Lung (tissue), 12 donors: ENCODE results near the gene RRM1. TPM values are rescaled to one million over a fixed set of nuclear protein-coding genes. Genes with fewer than 3 reads are reported as not detected.
"Not testable (repeated sequence)": the region's sequence is repeated elsewhere in the genome, so short reads cannot be mapped to it uniquely, and the experiment has no call there.

Source experiments
- ATAC-seq: fragments of 200-7000 bp; cut with Tn5 transposase; one replicate; pipeline ENCODE4 v1.9.1; 2020; ENCODE audit warnings: moderate number of reproducible peaks; ENCODE audit not compliant: insufficient read depth, low FRiP score
- DNase-seq, 3 donors: peaks; one replicate each; pipeline ENCODE4 v3.0.0-alpha.2; 2013 to 2017
- H3K27ac ChIP-seq, 2 donors: one replicate each; pipeline ENCODE4 v1.5.1; 2013; ENCODE audit warnings: mild to moderate bottlenecking in 2 of 2, moderate library complexity in 2 of 2, control low read depth in 1 of 2, inconsistent platforms in 1 of 2, low read depth in 1 of 2, low read length in 1 of 2
- H3K27me3 ChIP-seq, 3 donors: one replicate each; pipeline ENCODE4 v1.5.1; 2013; ENCODE audit warnings: low read length in 2 of 3; ENCODE audit not compliant: control insufficient read depth in 3 of 3, insufficient read depth in 3 of 3
- H3K36me3 ChIP-seq, 4 donors: one replicate each; pipeline ENCODE4 v1.5.1; 2013; ENCODE audit warnings: low read length in 4 of 4, mild to moderate bottlenecking in 1 of 4, moderate library complexity in 1 of 4; ENCODE audit not compliant: control insufficient read depth in 4 of 4, insufficient read depth in 4 of 4
- H3K4me1 ChIP-seq, 5 donors: one replicate each; pipeline ENCODE4 v1.5.1; 2013; ENCODE audit warnings: low read length in 5 of 5, mild to moderate bottlenecking in 2 of 5, moderate library complexity in 1 of 5; ENCODE audit not compliant: control insufficient read depth in 5 of 5, insufficient read depth in 5 of 5
- H3K4me3 ChIP-seq: one replicate; pipeline ENCODE4 v1.5.1; 2013; ENCODE audit warnings: mild to moderate bottlenecking, control low read depth, moderate library complexity
- H3K9ac ChIP-seq, 2 donors: one replicate each; pipeline ENCODE4 v1.5.1; 2013; ENCODE audit warnings: low read length in 2 of 2, control low read depth in 1 of 2; ENCODE audit not compliant: insufficient read depth in 1 of 2
- H3K9me3 ChIP-seq, 4 donors: one replicate each; pipeline ENCODE4 v1.5.1; 2013; ENCODE audit warnings: low read length in 3 of 4, mild to moderate bottlenecking in 1 of 4, moderate library complexity in 1 of 4; ENCODE audit not compliant: control insufficient read depth in 4 of 4, insufficient read depth in 3 of 4
- CTCF ChIP-seq: IDR thresholded peaks from 2 replicates; pipeline ENCODE4 v1.5.1; 2012; ENCODE audit warnings: mild to moderate bottlenecking; ENCODE audit errors: control extremely low read depth, extremely low read depth
- whole genome bisulfite sequencing, 2 donors: extraction: QIAGEN DNeasy Blood & Tissue Kit; methylation state at CpG; one replicate each; pipeline ENCODE4 v1.1.7; 2013; 5-methylcytosine and 5-hydroxymethylcytosine counted together
- polyA plus RNA-seq, 2 donors: library from polyadenylated mRNA; stranded (reverse); fragments of 200-250 nt; gene quantifications; one replicate each; pipeline ENCODE4 v1.2.1, GENCODE V29; 2013
- total RNA-seq, 2 donors: library from RNA; depleted of rRNA in 1 of 2; stranded (reverse); fragments of >200 nt in 1 of 2; gene quantifications; one replicate each; pipeline ENCODE4 v1.2.1, GENCODE V29; 2014 to 2021
- donor health status: control.
- donor health status: control.
- donor health status: Bipolar disorder and iron deficiency.
- donor health status: healthy.
- donor health status: DM: yes; HTN: yes; CAD: no.

The RRM1 gene
- total and polyA plus RNA-seq, 4 donors = 9.4 to 46.5 (median 25.8) TPM

- H3K27me3 ChIP-seq = no peaks in the 10 kb centered on the region
- TF ChIP-seq CTCF = no peak
- DNase-seq (no peak), ATAC-seq (no peak)
- no peak overlapping the region for H3K4me3 ChIP-seq
- H3K9ac ChIP-seq = no peak overlapping the region
- H3K9me3 ChIP-seq = no peaks in the 10 kb centered on the region
- no peaks in the 10 kb centered on the region for H3K36me3 ChIP-seq
- H3K4me1 ChIP-seq = no peaks in the 10 kb centered on the region
- H3K27ac ChIP-seq = no peak overlapping the region
These were observed 59.9 kb downstream of the RRM1 start for GRCh38 chr11:4154503-4154902.

GRCh38 chr11:4156571-4156970 is 62.0 kb downstream of the RRM1 start:
- Histone ChIP-seq H3K36me3 (no peaks in the 10 kb centered on the region), H3K4me1 (no peaks in the 10 kb centered on the region), H3K27me3 (no peaks in the 10 kb centered on the region), H3K9me3 (no peaks in the 10 kb centered on the region), H3K9ac (no peak overlapping the region), H3K27ac (no peak overlapping the region), H3K4me3 (no peak overlapping the region)
- TF ChIP-seq CTCF = no peak
- ATAC-seq = no peak
- DNase-seq = no peak

- H3K27ac ChIP-seq, H3K9ac ChIP-seq, H3K4me3 ChIP-seq, H3K36me3 ChIP-seq, H3K9me3 ChIP-seq, H3K4me1 ChIP-seq, H3K27me3 ChIP-seq, DNase-seq, ATAC-seq: not testable (repeated sequence)
- WGBS, 2 donors = 57 to 88% methylated on average over 1 of the region's 1 CpG
These were observed 64.2 kb downstream of the RRM1 start for GRCh38 chr11:4158818-4159217.

- no peak overlapping the region for H3K27ac ChIP-seq
- no peak for DNase-seq
- H3K36me3 ChIP-seq = no peaks in the 10 kb centered on the region
- H3K9ac ChIP-seq = no peak overlapping the region
- no peak for ATAC-seq
- WGBS, 2 donors = 79 to 81% methylated on average over 1 of the region's 1 CpG
- no peak for TF ChIP-seq CTCF
- no peak overlapping the region for H3K4me3 ChIP-seq
- no peaks in the 10 kb centered on the region for H3K4me1 ChIP-seq
- peaks cover 0 to 1% (median 0%) of the 10 kb centered on the region in 4 donors for H3K9me3 ChIP-seq
- H3K27me3 ChIP-seq = no peaks in the 10 kb centered on the region
These were observed 66.7 kb downstream of the RRM1 start for GRCh38 chr11:4161305-4161704.
